HG03045 (cell line): ENCODE data around the gene WSCD1.

Experiments used
- ATAC-seq: cut with Tn5 transposase; IDR thresholded peaks from one replicate; pipeline ENCODE4 v1.9.1; 2021; ENCODE audit warnings: mild to moderate bottlenecking, moderate library complexity; ENCODE audit not compliant: unreplicated experiment

The WSCD1 gene

GRCh38 chr17:6084311-6085161, 14.4 kb downstream of the WSCD1 start:
- no peak for ATAC-seq

GRCh38 chr17:6085812-6086211, 15.6 kb downstream of the WSCD1 start:
- no peak for ATAC-seq

DNA sequence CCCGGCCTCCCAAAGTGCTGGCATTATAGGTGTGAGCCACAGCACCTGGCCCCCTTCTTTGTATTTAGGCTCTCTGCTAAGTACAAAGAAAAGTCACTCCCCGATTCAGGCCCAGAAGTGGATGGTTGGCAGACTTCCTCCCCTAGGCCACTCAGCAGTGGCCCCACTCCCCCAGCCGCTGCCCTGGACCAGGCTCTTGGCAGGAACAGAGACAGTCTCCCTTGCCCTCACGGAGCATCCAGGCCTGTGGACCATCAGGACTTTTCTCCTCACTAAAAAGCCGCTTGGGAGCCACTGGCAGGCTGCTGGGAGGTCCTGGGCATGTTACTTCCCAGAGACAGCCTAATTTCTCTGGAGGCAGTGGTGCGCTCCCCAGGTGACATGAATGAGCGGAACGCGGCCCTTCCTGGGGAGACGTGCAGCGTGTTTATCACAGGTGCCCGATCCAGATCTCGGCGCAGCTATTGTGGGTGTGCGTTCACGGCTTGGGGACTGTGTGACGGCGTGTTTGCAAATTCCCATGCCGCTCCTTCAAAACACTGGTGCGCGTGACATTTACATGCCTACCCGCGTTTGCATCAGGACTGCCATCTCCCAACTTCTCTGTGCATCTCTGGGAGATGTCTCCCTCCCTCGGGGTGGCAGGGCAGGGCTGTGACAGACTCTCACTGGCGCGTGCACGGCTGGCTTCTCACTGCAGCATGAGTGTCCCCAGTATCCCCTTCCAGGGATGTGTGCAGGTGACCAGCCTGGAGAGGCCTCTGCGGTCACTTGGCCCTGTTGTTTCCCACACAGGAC, 16.6 kb downstream of the WSCD1 start:
- no peak for ATAC-seq

DNA sequence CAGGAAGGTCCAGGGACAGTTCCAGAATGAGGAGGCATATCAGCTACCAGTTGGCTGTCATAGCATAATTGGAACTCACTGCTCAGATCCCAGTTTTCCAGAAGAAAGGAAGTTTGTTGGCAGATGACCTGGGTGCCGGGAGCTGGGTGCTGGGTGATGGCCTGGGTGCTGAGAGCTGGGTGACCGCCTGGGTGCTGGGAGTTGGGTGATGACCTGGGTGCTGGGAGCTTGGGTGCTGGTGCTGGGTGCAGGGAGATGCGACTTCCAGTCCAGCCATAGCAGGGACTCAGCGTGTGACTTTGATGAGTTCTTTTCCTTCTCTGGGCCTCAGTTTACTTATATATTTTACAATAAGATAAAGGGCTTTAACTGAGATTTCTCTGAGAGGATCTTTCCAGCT, 18.0 kb downstream of the WSCD1 start:
- no peak for ATAC-seq

GRCh38 chr17:6090253-6090652, 20.1 kb downstream of the WSCD1 start:
- no peak for ATAC-seq

DNA sequence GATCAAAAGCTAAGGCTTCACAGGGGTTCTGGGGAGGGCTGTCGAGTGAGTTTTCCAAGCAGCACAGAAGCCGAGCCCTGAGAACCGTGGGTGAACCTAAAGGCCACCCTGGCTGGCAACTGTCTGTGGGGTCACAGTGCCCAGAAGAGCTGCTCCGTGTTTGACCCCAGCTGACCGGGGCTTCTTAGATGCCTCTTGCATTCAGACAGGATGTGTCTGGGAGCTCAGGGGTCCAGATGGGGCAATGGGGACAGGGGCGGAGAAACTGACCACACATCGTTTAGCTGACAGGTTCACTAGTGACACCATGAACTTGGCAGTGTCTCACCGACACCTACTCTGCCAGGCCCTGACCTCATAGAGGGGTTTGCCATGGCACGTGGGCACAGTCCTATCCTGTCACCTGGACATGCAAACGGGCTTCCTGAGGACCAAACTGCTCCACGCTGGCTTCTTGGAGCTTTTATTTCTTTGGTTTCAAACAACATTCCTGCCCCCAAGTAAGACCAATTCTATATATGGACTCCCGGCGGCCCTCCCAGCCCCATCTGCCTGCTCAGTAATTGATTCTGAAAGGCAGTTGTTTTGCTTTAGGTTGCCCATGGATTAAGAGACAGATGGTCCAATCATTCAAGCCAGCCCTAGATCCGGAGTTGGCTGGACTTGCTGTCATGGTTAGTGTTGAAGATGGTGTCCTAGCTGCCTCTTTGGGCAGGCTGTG, 22.2 kb downstream of the WSCD1 start:
- no peak for ATAC-seq

- ATAC-seq = no peak
Observed at GRCh38 chr17:6092903-6093468, 22.8 kb downstream of the WSCD1 start.

GRCh38 chr17:6094453-6094852, 24.3 kb downstream of the WSCD1 start:
- ATAC-seq = no peak

DNA sequence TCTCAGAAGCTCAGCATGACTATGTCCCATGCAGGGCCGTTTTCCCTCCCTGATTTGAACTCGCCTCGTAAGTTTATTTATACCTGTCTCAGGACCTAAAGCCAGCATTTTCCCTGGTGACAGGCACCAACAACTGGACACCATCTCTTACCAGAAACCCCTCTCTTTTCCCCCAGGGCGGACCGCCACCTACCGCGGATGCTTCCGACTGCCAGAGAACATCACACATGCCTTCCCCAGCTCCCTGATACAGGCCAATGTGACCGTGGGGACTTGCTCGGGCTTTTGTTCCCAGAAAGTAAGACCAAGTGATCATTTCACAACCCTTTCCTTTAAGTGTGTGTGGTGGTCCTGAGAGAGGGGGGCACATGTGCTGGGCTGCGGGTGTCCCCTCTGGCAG, 24.7 kb downstream of the WSCD1 start:
- no peak for ATAC-seq

- no peak for ATAC-seq
Observed at GRCh38 chr17:6095501-6095900, 25.3 kb downstream of the WSCD1 start.

GRCh38 chr17:6096201-6097004, 26.2 kb downstream of the WSCD1 start:
- no peak for ATAC-seq

DNA sequence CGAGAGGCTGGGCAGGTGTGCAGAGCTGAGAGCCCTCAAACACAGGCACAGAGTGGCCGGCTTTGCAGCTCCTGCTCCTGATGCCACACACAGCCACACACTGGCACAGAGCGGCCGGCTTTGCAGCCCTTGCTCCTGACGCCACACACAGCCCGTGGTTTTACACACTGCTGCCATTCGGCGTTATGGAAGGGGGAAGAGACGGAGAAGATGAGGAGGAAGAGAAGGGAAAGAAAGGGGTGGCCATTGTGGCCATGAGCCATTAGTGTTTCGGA, 26.8 kb downstream of the WSCD1 start:
- no peak for ATAC-seq

GRCh38 chr17:6098050-6098822, 28.1 kb downstream of the WSCD1 start:
- ATAC-seq = no peak

GRCh38 chr17:6098823-6099180, 28.6 kb downstream of the WSCD1 start:
- ATAC-seq = no peak

DNA sequence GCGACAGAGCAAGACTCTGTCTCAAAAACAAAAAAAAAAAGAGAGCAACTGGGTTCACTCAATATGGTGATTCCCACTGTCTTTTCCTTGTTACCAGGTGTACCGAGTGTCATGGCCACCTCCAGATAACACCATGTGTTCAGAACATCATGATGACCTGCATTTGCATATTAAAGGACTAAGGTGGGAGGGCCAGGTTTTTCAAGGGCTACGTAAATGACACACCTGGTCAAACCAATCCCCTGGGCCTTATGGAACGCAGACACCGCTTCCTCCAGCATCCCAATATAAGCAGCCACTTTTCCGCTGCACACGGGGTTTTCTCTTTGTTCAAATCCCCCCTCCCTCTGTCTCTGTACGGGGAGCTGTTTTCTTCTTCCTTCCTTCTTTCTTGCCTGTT, 29.3 kb downstream of the WSCD1 start:
- ATAC-seq = no peak

GRCh38 chr17:6100146-6100545, 30.0 kb downstream of the WSCD1 start:
- no peak for ATAC-seq

- ATAC-seq = no peak
Observed at GRCh38 chr17:6100891-6101500, 30.8 kb downstream of the WSCD1 start.

DNA sequence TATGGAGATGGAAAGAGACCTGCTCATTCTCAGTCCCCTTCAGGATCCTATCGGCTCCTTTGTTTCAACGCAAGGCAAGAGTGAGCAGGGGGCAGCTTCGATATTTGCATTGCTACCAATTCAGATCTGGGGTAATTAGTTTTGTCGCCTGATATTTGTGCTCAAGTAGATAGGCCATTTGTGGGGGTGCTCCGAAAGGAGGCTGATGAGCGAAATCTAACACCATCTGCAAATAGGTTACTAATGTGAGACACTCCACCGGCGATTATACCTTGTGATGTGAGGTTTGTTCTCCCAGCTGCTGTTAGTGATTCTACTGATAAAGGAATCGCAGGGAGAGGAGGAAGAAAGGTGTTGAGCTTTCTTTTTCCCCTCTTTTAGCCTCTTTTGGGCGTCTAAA, 31.5 kb downstream of the WSCD1 start:
- no peak for ATAC-seq

DNA sequence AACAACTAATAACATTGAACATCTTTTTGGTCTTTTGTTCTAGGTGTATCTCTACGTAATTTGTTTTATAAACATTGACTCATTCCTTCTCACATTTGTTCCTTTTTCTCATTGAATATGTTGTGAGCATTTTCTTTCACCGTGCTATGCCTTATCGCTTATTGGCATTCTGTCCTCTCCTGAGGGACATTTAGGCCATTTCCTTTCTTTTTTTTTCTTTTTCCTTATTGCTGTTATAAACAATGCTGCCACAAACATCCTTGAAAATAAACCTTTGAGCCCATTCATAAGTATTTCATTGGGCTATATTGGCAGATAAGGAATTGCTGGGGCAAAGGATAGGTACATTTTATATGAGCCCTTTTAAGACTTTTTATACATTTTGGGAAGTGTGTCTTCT, 32.4 kb downstream of the WSCD1 start:
- ATAC-seq = no peak
